Pancreas (tissue), 10 donors: Measurements from ENCODE around the gene EPHA4. TPM values are rescaled to one million over a fixed set of nuclear protein-coding genes. Genes with fewer than 3 reads are reported as not detected.

ENCODE experiments used
- ATAC-seq, 4 donors: fragments of 200-7000 bp; cut with Tn5 transposase; one replicate each; pipeline versions ENCODE4 v1.8.0 to v1.9.1; 2020; ENCODE audit warnings: mild to moderate bottlenecking in 4 of 4, moderate library complexity in 4 of 4
- DNase-seq, 6 donors: peaks; one replicate each; pipeline ENCODE4 v3.0.0-alpha.2; 2020
- FAIRE-seq: peaks from 2 replicates; lab custom pipeline; 2012; peaks lifted over from hg19 to GRCh38; lab: Jason Lieb, UNC
- H3K27ac ChIP-seq, 4 donors: fragments of 200-600 bp; sonication (generic); 1 replicate in 3 of 4; 2 replicates in 1 of 4; pipeline versions ENCODE4 v1.5.0 to v1.8.0; 2020
- H3K27me3 ChIP-seq, 4 donors: fragments of 200-600 bp; one replicate each; pipeline ENCODE4 v1.8.0; 2021
- H3K36me3 ChIP-seq, 3 donors: fragments of 200-600 bp; sonication (generic) in 1 of 3; one replicate each; pipeline versions ENCODE4 v1.5.0 to v1.8.0; 2020 to 2021
- H3K4me1 ChIP-seq, 3 donors: fragments of 200-600 bp; one replicate each; pipeline ENCODE4 v1.8.0; 2021
- H3K4me3 ChIP-seq, 4 donors: fragments of 200-600 bp; sonication (generic) in 2 of 4; one replicate each; pipeline versions ENCODE4 v1.5.0 to v1.8.0; 2020 to 2021
- H3K9me3 ChIP-seq, 4 donors: fragments of 200-600 bp; one replicate each; pipeline ENCODE4 v1.8.0; 2021
- CTCF ChIP-seq, 4 donors: fragments of 200-600 bp; sonication (generic) in 3 of 4; IDR thresholded peaks; one replicate each; pipeline versions ENCODE4 v1.5.0 to v1.8.0; 2021; ENCODE audit warnings: antibody characterized with exemption in 4 of 4
- WGBS, 2 donors: extraction: QIAGEN DNeasy Blood & Tissue Kit; methylation state at CpG; one replicate each; pipeline ENCODE4 v1.1.7; 2013; 5-methylcytosine and 5-hydroxymethylcytosine counted together
- intact Hi-C, 3 donors: fragments of 100-400 bp; cut with DNase I; formaldehyde crosslinking; loops; one replicate each; pipeline versions ENCODE4 v1.11.1 to v1.14.2; 2022
- polyA plus RNA-seq, 2 donors: library from polyadenylated mRNA; stranded (reverse); fragments of 200-250 nt; gene quantifications; one replicate each; pipeline ENCODE4 v1.2.3, GENCODE V29; 2013
- total RNA-seq, 6 donors: library from RNA; stranded (reverse); fragmentation: NEBNext Ultra II Directional in 4 of 6; extraction: Animal tissue kit (Norgen Biotek cat#: 25700) in 4 of 6; gene quantifications; one replicate each; pipeline versions ENCODE4 v1.2.1 to v1.2.4, GENCODE V29; 2021 to 2023
- donor health status: healthy with polysubstance abuse.
- donor health status: DM: no; HTN: no; CAD: no; lungs with moderate emphysema.
- donor health status: DM: no; HTN: no; CAD: no.
- donor health status: control.
- donor health status: control.
- donor health status: Bipolar disorder and iron deficiency.
- donor health status: DM: yes; HTN: yes; CAD: no.
- donor health status: DM: no; HTN: no; CAD: no.
- donor health status: DM: no; HTN: no; CAD: no.
- donor health status: DM: yes; HTN: yes; CAD: no.

The EPHA4 gene
- total and polyA plus RNA-seq, 8 donors = 1.1 to 2.3 (median 1.4) TPM

GRCh38 chr2:221425353-221425752 lies 146.8 kb downstream of the EPHA4 start:
- no peak for FAIRE-seq
- TF ChIP-seq CTCF (IDR thresholded peaks at IDR 0.05) = no peak
- WGBS, 2 donors = 84 to 91% methylated on average over 4 of the region's 4 CpGs

GRCh38 chr2:221423210-221423804 lies 148.8 kb downstream of the EPHA4 start:
- H3K27ac ChIP-seq = no peak overlapping the region
- H3K4me3 ChIP-seq = no peak overlapping the region
- intact Hi-C loops = no loop called here
- ATAC-seq = no peak
- H3K4me1 ChIP-seq = no peaks in the 10 kb centered on the region
- no peak for DNase-seq
- FAIRE-seq = no peak
- H3K27me3 ChIP-seq = no peaks in the 10 kb centered on the region
- no peaks in the 10 kb centered on the region for H3K36me3 ChIP-seq
- no peaks in the 10 kb centered on the region for H3K9me3 ChIP-seq
- 73 to 84% methylated on average over 3 of the region's 3 CpGs for WGBS, 2 donors
- no peak for TF ChIP-seq CTCF (IDR thresholded peaks at IDR 0.05)

More at GRCh38 chr2:221425353-221425752, 146.8 kb downstream of the EPHA4 start:
- H3K27me3 ChIP-seq = no peaks in the 10 kb centered on the region
- intact Hi-C loops = no loop called here
- no peaks in the 10 kb centered on the region for H3K36me3 ChIP-seq
- ATAC-seq (no peak), DNase-seq (no peak)
- no peak overlapping the region for H3K27ac ChIP-seq
- no peaks in the 10 kb centered on the region for H3K4me1 ChIP-seq
- no peak overlapping the region for H3K4me3 ChIP-seq
- no peaks in the 10 kb centered on the region for H3K9me3 ChIP-seq

- no peak overlapping the region for H3K4me3 ChIP-seq
- H3K4me1 ChIP-seq = no peaks in the 10 kb centered on the region
- no peaks in the 10 kb centered on the region for H3K9me3 ChIP-seq
- TF ChIP-seq CTCF (IDR thresholded peaks at IDR 0.05) = no peak
- ATAC-seq (no peak), FAIRE-seq (no peak), DNase-seq (no peak)
- WGBS, 2 donors = 82 to 84% methylated on average over 4 of the region's 4 CpGs
- no peaks in the 10 kb centered on the region for H3K27me3 ChIP-seq
- intact Hi-C loops = no loop called here
- no peak overlapping the region for H3K27ac ChIP-seq
- no peaks in the 10 kb centered on the region for H3K36me3 ChIP-seq
These were observed 149.4 kb downstream of the EPHA4 start for GRCh38 chr2:221422516-221423209.

- intact Hi-C loops = no loop called here
- H3K27me3 ChIP-seq = no peaks in the 10 kb centered on the region
- TF ChIP-seq CTCF (IDR thresholded peaks at IDR 0.05) = no peak
- FAIRE-seq = no peak
- H3K36me3 ChIP-seq = no peaks in the 10 kb centered on the region
- WGBS, 2 donors = 68 to 69% methylated on average over 7 of the region's 7 CpGs
- no peak overlapping the region for H3K27ac ChIP-seq
- no peak for DNase-seq
- H3K4me1 ChIP-seq = no peaks in the 10 kb centered on the region
- no peak for ATAC-seq
- no peak overlapping the region for H3K4me3 ChIP-seq
- H3K9me3 ChIP-seq = no peaks in the 10 kb centered on the region
These were observed 151.9 kb downstream of the EPHA4 start for GRCh38 chr2:221420245-221420644.

- 86 to 90% methylated on average over 5 of the region's 5 CpGs for WGBS, 2 donors
- ATAC-seq (no peak), DNase-seq (no peak), FAIRE-seq (no peak)
- TF ChIP-seq CTCF (IDR thresholded peaks at IDR 0.05) = no peak
- Histone ChIP-seq H3K27me3 (no peaks in the 10 kb centered on the region), H3K36me3 (no peaks in the 10 kb centered on the region), H3K9me3 (no peaks in the 10 kb centered on the region), H3K27ac (no peak overlapping the region), H3K4me1 (no peaks in the 10 kb centered on the region), H3K4me3 (no peak overlapping the region)
- intact Hi-C loops = no loop called here
These were observed 156.3 kb downstream of the EPHA4 start for GRCh38 chr2:221415789-221416188.
